Esophagus muscularis mucosa (tissue), 3 donors: ENCODE measurements around the gene EYA4.

ENCODE experiments used
- CTCF ChIP-seq, 3 experiments: fragments of 200-600 bp in 2 of 3; fragments of 450-650 bp in 1 of 3; sonication (generic) in 2 of 3; IDR thresholded peaks; one replicate each; pipeline ENCODE4 v1.5.1; 2017 to 2019; ENCODE audit warnings: antibody characterized with exemption in 3 of 3, mild to moderate bottlenecking in 2 of 3, moderate library complexity in 1 of 3
- POLR2A ChIP-seq: fragments of 450-650 bp; IDR thresholded peaks from one replicate; pipeline ENCODE4 v1.6.1; 2017; ENCODE audit warnings: antibody characterized with exemption, moderate library complexity, mild to moderate bottlenecking, low read depth

GRCh38 chr6:133277900-133278545, 36.9 kb downstream of the EYA4 start:
- TF ChIP-seq CTCF (IDR thresholded peaks at IDR 0.05) (no peak), POLR2A (no peak)
